Esophagus squamous epithelium (tissue), 4 donors: Measurements from ENCODE around the gene PKDCC.

ENCODE experiments used
- POLR2A ChIP-seq, 4 donors: fragments of 450-650 bp; IDR thresholded peaks; one replicate each; pipeline ENCODE4 v1.6.1; 2017; ENCODE audit warnings: antibody characterized with exemption in 4 of 4, mild to moderate bottlenecking in 4 of 4, moderate library complexity in 3 of 4
- TF ChIP-seq, protein P1 (sequence below), 6 experiments: fragments of 450-650 bp in 4 of 6; fragments of 200-600 bp in 2 of 6; sonication (generic) in 2 of 6; IDR thresholded peaks; one replicate each; pipeline ENCODE4 v1.5.1; 2016 to 2019; ENCODE audit warnings: antibody characterized with exemption in 6 of 6, mild to moderate bottlenecking in 4 of 6, moderate library complexity in 4 of 6

DNA sequence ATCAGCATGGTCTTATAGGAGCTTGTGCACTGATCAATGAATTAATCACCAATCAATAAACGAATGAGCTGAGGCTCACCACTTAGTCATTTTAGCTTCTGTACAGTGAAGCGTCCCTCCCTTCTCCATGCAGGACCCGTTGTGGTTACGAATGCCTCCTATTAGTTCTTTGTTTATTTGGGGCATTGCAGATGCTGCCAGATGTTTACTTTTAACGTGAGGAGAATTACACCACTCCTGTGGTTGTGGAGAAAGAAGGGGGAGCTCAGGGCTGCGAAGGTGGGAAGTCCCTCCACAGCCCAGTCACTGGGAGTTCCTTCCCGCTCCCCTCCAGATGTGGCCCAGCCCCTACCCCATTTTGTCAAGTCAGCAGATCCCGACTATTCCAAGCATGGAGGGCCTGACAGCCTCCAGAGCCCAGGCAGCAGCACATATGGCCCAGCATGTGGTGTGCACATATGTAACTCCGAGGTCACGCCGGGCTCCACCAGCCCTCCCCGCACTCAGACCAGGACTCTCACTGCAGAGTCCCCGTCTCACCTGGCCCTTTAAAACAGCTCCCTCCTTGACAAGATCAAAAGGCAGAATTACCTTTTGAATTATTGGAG is 20.9 kb downstream of the PKDCC start:
- no peak for TF ChIP-seq POLR2A (IDR thresholded peaks at IDR 0.05)
- TF ChIP-seq, protein P1, sequence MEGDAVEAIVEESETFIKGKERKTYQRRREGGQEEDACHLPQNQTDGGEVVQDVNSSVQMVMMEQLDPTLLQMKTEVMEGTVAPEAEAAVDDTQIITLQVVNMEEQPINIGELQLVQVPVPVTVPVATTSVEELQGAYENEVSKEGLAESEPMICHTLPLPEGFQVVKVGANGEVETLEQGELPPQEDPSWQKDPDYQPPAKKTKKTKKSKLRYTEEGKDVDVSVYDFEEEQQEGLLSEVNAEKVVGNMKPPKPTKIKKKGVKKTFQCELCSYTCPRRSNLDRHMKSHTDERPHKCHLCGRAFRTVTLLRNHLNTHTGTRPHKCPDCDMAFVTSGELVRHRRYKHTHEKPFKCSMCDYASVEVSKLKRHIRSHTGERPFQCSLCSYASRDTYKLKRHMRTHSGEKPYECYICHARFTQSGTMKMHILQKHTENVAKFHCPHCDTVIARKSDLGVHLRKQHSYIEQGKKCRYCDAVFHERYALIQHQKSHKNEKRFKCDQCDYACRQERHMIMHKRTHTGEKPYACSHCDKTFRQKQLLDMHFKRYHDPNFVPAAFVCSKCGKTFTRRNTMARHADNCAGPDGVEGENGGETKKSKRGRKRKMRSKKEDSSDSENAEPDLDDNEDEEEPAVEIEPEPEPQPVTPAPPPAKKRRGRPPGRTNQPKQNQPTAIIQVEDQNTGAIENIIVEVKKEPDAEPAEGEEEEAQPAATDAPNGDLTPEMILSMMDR (IDR thresholded peaks at IDR 0.05) = no peak
